HG03196 (cell line): ENCODE results near the gene RHOB.

ENCODE experiments used
- ATAC-seq: cut with Tn5 transposase; IDR thresholded peaks from one replicate; pipeline ENCODE4 v1.9.1; 2021; ENCODE audit not compliant: unreplicated experiment

Gene RHOB

GRCh38 chr2:20436716-20437470, 10.0 kb upstream of the RHOB start:
- ATAC-seq, result no peak

DNA sequence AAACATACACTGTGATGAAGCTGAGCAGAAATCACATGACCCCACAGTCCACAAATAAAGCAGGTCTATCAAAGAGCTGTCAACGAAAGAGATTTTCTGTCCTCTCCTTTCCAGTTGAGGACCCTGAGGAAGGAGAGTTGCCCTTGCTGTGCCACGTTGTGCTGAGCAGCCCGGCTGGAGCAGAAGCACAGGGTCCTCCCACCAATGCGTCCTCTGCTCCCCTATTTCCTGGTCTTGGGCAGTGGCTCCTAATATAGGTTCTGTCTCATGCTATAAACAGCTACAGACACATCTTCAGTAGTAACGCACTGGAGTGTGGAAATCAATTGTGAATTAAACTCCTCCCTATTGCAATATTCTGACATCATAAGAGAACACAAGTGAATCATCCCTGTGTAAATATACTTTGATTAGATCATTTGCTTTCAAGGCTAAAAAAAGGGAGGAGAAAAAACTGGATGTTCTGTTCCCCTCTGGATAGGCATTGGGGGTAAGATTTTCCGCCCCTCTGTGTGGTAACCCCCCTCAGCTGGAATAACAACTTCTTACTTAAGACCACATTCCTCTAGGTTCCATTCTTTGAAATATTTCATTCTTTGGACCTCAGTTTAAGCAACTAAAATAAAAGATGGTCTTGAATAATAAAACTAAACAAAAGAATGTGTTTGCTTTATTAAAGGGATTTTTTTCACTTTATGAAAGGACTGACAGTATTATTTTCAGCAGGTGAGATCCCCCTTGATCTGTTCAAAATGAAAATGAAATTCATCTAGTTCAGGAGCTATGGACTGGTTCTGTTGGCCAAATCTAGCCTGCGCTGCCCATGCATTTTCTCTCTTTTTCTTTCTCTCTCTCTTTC, 8.3 kb upstream of the RHOB start:
- ATAC-seq, result no peak

GRCh38 chr2:20439193-20439475, 7.7 kb upstream of the RHOB start:
- no peak for ATAC-seq

GRCh38 chr2:20439503-20439902, 7.4 kb upstream of the RHOB start:
- no peak for ATAC-seq

DNA sequence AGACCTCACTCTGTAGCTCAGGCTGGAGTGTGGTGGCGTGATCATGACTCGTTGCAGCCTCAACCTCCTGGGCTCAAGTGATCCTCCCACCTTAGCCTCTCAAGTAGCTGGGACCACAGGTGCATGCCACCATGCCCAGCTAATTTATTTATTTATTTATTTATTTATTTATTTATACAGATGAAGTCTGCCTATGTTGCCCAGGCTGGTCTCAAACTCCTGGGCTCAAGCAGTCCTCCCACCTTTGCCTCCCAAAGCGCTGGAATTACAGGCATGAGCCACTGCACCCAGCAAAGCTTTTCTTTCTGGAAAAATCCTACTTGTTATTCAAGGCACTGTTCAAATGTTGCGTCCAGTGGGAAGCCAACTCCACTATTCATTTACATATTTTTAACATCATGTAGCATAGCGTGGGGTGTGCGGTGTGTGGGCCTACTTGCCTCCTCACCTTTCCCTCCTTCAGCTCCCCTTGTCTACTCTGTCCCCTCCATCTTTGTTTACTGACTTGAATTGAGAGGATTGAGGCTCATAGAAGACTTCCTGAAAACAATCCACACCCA, 6.8 kb upstream of the RHOB start:
- no peak for ATAC-seq

- no peak for ATAC-seq
These were observed 3.5 kb upstream of the RHOB start for GRCh38 chr2:20443276-20443920.

DNA sequence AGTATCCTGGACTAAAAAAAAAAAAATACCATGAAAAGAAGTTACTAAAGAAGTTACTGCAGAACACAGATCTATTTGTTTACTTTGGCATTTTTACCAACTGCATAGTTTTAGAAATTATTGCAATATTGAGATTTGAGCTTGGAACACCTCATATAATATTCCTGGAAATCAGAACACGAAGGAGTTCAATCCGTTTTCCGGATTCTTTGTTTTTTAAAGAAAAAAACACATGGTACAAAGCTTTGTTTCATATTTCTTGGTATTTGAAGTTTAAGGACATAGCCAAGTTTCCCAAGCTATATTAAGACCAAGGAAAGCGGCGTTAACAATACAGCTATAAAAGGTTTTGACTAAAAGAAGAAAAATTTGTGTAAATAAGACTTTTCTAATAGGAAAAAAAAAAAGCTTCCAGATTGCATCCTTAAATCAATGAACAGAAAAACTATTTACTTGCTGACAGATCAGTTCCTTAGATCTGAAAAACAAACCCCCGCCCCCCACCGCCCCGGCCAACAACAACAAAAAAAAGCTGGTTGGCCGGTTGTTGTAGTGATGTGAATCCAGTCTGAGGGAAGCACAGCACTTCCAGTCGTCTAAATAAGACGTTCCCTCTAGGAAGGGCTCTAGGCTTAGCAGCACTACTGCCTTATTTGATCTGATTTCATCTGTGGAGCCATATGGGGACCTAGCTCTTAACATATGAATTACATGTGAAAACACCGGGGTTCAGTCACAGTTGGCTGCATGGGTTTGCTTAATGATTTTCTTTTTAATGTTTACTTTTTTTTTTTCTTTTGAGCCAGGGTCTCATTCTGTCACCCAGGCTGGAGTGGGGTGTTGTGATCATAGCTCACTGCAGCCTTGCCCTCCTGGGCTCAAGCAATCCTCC, 2.5 kb upstream of the RHOB start:
- no peak for ATAC-seq

- ATAC-seq, result no peak
These were observed 1.6 kb upstream of the RHOB start for GRCh38 chr2:20444993-20445910.

DNA sequence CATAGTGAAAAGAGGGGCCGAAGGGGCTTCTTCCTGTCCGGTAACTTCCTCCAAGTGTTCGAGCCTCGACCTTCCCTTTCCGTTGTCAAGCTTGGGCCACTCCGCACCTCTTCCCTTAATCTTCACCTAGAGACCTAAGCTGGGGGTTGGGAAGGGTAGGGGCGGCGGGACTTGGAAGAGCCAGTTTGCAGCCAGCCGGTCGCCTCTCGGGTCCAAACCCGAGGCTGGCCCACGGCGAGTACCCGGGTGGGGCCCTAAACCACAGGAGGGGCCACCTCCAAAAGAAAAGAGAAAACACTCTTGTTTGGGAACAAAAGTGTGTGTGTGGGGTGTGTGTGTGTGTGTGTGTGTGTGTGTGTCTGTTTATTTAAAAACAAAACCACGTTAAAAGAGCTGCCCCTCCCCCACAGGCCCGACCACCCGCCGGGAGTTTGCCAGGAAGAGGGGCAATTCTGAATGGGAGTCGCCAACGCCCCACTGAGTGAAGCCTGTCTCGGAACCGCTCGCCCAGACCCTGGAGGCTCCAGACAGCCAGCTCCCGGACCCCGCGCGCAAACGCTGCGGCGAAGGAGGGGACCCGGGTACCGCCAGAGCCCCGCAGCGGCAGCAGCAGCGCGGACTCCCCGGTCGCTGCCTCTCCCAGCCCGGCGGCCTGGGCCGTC, 488 bp upstream of the RHOB start:
- no peak for ATAC-seq

- peak; percentile 2 for ATAC-seq
These were observed 767 bp downstream of the RHOB start for GRCh38 chr2:20447437-20448245.

- no peak for ATAC-seq
These were observed 1.5 kb downstream of the RHOB start for GRCh38 chr2:20448246-20448976.

DNA sequence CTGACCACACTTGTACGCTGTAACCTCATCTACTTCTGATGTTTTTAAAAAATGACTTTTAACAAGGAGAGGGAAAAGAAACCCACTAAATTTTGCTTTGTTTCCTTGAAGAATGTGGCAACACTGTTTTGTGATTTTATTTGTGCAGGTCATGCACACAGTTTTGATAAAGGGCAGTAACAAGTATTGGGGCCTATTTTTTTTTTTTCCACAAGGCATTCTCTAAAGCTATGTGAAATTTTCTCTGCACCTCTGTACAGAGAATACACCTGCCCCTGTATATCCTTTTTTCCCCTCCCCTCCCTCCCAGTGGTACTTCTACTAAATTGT, 2.1 kb downstream of the RHOB start:
- no peak for ATAC-seq

DNA sequence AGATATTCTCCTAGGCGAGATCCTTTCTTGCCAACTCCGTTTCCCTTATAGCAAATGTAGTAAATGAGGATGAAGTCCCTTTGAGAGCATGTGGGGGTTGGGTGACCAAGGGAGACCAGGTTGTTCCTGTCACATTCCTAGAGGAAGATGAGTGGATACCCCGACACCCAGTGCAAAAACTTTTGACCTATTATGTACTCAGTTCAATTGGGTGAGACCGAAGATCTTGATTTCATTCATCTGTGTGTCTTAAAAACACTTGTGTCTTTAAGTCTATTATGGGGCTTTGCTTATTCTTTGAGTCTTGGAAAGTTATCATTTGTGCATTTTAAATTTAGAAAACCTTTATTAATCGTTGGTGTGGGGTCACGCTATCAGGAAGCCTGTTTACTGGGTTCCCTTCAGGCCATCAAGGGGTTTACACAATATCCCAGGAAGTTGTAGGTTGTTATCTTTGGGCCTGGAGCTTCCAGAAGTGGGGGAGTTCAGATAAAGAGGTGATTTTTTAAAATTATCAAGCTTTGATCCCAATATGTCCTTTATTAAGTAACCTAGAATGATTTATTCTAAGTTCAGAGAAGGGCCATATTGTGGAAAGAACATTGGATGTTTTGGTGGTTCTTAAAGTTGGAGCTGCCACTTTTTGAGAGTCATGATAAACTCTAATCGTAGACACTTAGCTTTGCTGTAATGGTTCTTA, 2.8 kb downstream of the RHOB start:
- no peak for ATAC-seq

DNA sequence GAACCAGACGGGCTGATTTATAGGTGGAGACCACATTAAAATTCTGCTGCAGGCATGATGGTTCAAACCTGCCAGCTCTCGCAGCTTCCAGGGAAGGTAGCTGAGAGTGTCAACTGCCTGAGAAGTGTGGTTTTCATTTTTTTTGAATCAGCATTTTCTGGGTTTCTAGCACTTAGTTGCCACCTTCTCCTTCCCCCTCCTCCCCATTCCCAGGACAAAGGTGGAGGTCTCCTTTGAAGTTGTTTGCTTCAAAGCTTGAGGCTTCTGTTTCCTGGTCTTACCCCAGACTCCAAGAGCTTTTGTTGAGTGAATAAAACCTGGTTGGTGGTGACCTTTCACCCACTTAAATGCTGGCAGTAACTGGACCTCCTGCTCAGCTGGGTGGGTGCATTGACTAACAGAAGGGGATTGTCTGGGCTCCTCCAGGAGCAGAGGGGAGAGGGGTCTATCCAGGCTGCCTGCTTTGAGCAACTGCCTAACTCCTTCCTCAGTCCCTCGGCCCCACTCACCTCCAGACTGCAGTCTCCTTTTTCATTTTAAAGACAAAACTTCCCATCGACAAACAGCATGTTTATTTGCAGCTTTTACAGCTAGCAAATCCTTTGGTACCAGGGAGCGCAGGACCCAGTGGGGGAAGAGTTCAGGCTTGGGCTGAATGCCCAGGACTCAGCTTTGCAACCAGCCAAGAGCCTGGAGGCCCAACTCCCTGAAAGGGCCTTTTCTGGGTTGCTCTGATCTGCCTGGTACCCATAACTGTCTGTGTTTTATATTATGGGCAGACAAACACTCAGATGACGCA, 3.5 kb downstream of the RHOB start:
- no peak for ATAC-seq

DNA sequence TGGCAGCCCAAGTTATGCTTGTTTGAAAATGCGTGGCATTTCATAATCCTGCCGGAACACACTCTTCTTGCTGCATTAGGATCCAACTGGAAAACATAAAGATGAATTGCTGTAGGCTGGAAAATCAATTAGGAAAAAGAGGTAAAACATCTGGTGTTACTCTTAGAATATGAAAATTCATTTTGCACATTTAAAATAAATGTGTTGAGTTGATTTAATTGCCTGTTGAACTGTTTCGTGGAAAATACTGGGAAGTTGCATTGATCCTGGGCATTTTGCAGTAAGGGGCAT, 4.1 kb downstream of the RHOB start:
- ATAC-seq, result no peak

- no peak for ATAC-seq
These were observed 4.5 kb downstream of the RHOB start for GRCh38 chr2:20451341-20451740.
